HG02943 (cell line): ENCODE results near the gene ACTL9.

Source experiments
- ATAC-seq: cut with Tn5 transposase; IDR thresholded peaks from one replicate; pipeline ENCODE4 v1.9.1; 2021; ENCODE audit warnings: mild to moderate bottlenecking, low read depth, moderate library complexity; ENCODE audit not compliant: unreplicated experiment

Gene ACTL9

DNA sequence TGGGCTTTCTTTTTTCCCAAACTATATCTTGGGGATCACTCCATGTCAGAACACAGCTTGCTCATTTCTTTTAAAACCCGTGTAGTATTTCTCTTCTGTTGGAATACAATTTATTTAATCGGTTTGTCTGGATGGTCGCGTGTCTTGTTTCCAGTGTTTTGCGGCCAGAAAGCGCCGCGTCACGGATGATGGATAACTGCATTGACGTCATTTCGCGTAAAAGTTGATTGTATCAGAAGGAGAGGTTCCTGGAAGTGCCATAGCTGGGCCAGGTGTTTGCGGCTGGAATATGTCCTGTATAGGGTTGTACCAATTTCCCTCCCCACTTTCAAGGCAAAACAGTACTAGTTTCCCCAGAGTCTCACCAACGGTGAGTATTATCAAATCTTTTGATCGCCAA is 9.7 kb downstream of the ACTL9 start:
- ATAC-seq = no peak

- ATAC-seq = no peak
Measured at GRCh38 chr19:8686549-8686948, 12.0 kb downstream of the ACTL9 start.

- no peak for ATAC-seq
Measured at GRCh38 chr19:8684001-8684902, 14.3 kb downstream of the ACTL9 start.

GRCh38 chr19:8682931-8683330 is 15.7 kb downstream of the ACTL9 start:
- ATAC-seq = no peak

DNA sequence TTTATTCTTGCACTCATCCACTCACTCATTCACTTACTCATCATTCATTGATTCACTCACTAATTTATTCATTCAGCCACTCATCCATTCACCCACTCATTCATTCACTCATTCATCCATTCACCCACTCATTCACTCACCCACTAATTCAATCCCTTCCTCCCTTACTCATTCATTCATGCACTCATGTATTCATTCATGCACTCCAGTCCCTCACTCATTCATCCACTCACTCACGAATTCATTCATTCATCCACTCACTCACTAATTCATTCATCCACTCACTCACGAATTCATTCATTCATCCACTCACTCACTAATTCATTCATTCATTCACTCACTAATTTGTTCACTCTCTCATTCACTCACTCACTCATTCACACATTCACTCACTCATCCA is 16.1 kb downstream of the ACTL9 start:
- ATAC-seq = no peak

DNA sequence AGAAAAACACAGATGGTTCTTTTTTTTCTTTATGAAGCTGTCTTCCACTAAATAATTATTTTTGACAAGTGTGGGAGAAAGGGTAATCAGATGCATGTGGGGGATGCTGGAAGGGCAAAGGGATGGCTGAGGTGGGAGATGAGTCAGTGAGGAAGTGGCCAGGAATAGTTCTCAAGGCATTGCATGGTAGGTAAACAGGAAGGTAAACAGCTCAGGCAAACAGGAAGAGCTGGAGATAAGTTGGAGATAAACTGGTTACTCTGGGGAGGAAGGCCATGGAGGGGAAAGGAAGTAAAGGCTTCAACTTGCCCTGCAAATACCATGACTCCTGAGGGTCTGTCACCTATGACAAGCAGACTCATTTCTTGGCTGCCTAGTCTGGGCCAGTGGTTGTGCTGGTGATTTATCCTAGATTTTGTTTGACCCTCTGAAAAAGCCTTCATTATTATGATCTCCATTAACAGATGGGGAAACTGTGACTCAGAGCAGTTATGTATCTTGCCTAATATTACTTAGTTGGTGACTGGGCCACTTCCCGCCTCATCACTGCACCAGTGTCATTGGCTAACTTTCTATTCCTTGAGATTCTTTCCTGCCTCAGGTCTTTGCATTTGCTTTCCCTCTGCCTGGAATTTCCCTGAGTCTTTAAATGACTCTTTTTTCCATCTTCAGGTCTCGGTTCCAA is 17.1 kb downstream of the ACTL9 start:
- no peak for ATAC-seq

DNA sequence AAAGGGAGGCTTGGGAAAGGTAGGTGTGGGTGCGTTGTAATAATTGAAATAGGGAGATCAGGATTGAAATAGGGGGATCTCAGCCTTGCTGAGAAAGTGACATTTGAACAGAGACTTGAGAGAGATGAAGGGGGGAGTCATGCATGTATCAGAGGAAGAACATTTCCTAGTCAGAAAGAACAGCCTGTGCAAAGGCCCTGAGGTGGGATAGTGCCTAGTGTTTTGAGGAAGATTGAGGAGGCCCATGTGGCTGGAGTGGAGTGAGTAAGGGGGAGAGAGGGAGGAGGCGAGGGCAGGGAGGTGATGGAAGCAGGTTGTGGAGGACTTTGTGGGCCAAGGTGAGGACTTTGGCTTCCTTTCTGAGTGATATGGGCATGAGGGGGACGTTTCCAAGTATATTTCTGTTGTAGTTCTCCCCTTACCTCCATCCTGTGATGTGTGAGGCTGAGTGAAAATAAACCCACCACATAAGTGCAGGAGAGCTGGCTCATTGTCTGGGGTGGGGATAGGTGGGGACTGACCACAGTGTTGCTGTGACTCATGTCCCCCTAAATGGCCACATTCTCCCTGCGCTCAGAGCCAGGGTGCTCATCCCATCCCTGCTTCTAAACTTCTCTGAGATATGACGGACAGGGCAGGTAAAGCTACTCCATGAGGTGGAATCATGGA is 17.8 kb downstream of the ACTL9 start:
- ATAC-seq = no peak

DNA sequence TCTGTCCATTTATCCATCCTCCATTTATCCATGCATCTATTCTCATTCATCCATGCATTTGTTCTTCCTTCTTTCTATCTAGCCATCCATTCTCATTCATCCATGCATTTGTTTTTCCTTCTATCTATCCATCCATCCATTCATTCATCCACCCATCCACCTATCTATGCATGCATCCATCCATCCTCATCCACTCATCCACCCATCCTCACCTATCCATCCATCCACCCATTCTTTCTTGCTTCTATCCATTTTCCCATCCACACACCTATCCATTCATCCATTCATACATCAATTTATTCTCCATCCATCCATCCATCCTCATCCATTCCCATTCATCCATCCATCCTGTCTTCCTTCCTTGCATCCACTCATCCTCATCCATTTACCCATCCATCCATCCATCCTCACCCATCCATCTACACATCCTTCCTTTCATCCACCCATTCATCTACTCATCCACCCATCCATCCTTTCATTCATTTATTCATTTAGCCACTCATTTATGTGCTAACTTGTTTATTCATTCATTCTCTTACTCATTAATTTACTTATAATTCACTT is 20.3 kb downstream of the ACTL9 start:
- no peak for ATAC-seq

DNA sequence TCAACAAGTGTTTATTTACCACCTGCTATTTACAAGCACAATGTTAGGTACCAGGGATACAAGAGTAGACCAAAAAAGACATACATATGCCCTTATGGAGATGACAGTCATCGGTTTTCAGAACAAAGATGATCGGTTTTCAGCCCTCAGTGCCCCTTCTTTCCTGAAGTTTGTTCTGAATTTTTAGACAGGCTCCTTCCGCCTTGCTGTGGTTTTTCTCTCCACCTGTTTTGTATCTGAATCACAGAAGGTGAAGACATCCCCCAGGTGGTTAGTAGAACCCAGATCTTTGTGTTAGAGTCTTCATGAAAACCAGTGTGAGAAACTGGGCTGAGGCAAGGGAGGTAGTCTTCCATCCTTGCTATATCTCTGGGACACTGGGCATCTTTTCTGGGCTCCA is 23.5 kb downstream of the ACTL9 start:
- ATAC-seq = no peak

DNA sequence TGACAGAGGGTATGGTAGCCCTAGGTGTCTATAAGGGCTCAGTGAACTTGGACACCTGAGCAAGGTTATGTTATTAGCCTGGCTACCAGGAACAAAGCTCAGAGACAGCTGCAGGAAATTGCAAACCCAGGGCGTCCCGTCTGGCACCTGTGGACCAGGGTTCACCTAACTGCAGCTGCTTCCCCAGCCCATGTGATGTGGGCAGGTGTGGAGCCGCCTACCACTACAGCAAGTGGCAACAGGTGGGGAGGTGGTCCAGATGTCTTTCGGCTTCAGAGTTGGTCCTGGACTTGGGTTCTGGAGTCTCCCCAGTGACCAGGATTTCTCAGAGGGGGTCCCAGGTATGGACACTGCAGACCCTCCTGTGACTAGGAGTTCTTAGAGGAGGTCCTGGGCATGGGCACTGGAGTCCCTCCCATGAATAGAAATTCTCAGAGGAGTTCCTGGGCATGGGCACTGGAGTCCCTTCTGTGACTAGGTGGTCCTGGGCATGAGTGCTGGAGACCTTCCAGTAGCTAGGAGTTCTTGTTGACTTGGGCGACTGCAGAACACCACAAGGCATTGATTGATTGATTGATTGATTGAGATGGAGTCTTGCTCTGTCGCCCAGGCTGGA is 25.2 kb downstream of the ACTL9 start:
- ATAC-seq = no peak

- no peak for ATAC-seq
Measured at GRCh38 chr19:8666814-8667405, 31.7 kb downstream of the ACTL9 start.

- no peak for ATAC-seq
Measured at GRCh38 chr19:8665468-8666213, 33.0 kb downstream of the ACTL9 start.

- no peak for ATAC-seq
Measured at GRCh38 chr19:8664671-8665057, 33.9 kb downstream of the ACTL9 start.

DNA sequence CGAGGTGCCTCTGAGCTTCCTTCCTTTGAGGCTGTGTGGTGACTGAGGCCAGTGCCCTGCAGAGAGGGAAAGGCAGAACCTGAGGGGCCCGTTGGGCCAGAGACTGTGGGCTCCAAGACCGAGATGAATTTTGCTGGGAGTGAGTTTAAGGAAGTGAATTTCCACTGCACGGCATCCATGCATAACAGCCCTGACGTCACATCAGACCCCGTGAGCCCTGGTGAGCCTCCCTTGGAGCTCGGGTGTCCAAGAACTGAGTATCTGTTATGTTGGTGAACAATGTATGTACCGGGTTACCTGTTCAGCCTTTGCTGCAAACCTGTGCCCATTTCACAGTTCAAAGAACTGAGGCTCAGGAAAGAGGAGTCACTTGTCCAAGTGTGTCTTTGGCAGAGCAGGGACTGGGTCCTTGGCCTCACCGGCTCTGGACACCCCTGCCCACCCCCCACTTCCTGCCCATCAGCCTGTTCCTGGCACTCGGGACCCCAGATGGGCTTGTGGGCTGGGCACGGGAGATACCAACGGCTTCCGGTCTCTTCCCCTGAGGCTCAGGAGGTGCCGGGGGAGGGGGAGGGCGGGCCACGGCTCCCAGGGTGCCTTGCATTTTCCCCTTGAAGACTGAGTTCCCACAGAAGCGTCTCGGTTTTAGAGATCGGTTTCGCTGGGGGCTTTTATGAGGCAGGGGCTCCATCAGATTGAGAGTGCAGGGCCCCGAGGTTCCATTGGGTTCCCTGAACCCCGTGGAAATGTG is 34.5 kb downstream of the ACTL9 start:
- no peak for ATAC-seq

- no peak for ATAC-seq
Measured at GRCh38 chr19:8662263-8662662, 36.3 kb downstream of the ACTL9 start.

DNA sequence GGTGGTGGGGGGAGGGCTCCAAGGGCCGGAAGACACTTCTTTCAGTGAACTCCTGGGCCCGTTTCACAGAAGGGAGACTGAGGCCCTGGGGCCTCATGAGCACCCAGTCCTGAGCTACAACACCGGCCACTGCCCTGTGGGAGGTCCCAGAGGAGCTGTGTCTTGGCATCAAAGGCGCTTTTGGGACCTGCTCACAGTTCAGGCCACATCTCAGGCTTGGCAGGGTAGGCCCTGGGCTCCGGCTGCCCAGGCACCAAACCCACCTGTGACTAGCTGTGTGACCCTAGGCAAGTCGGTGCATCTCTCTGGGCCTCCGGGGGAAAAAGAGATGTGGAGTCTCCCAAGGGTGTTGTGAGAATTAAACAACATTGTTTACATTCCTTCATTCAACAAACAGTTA is 38.7 kb downstream of the ACTL9 start:
- ATAC-seq = no peak

DNA sequence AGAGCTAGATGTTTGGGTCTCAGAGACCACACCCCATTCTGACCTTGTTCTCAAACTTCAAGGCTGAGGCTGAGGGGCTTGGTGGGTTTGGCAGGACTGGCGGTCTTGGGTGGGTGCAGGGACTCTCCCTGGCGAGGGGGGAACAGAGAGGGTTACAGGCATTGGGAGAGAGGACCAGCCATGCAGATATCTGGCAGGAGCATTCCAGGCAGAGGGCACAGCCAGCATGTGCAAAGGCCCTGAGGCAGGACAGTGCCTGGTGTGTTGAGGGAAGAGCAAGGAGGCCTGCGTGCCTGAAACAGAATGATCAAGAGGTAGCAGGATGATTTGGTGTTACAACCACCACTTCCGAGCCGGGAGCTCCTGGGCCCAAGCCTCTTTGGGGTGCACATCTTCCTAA is 40.7 kb downstream of the ACTL9 start:
- no peak for ATAC-seq

- ATAC-seq = no peak
Measured at GRCh38 chr19:8655340-8655709, 43.3 kb downstream of the ACTL9 start.
